Stimulated activated CD8-positive, alpha-beta memory T cell treated with anti-CD3 and anti-CD28 coated beads, Interleukin-15, amount 100 ng/mL, for 4 hours (primary cell): ENCODE measurements around the gene SMARCD1.

Experiments
- DNase-seq, 2 donors: peaks; one replicate each; pipeline ENCODE4 v3.0.0-alpha.2; 2020; ENCODE audit warnings: low read depth in 2 of 2

SMARCD1 gene

GRCh38 chr12:50104417-50105366 lies 19.6 kb downstream of the SMARCD1 start:
- DNase-seq: no peak

- DNase-seq: no peak
These were observed 20.8 kb downstream of the SMARCD1 start for GRCh38 chr12:50105913-50106450.

GRCh38 chr12:50106907-50107306 lies 21.8 kb downstream of the SMARCD1 start:
- no peak for DNase-seq

GRCh38 chr12:50107416-50108268 lies 22.5 kb downstream of the SMARCD1 start:
- no peak for DNase-seq

- no peak for DNase-seq
These were observed 24.2 kb downstream of the SMARCD1 start for GRCh38 chr12:50109319-50109718.

GRCh38 chr12:50110127-50110761 lies 25.1 kb downstream of the SMARCD1 start:
- no peak for DNase-seq

- DNase-seq: no peak
These were observed 25.7 kb downstream of the SMARCD1 start for GRCh38 chr12:50110762-50111351.

GRCh38 chr12:50111395-50111692 lies 26.2 kb downstream of the SMARCD1 start:
- no peak for DNase-seq

GRCh38 chr12:50111693-50112455 lies 26.7 kb downstream of the SMARCD1 start, which contains the start of gene COX14:
Gene COX14, plus strand, starts transcription at chr12:50112236. Its CDS starts 7,808 bp downstream, at chr12:50120044.
- DNase-seq: peak; percentile 96 to 99

GRCh38 chr12:50112456-50113218 lies 27.5 kb downstream of the SMARCD1 start:
- no peak for DNase-seq

GRCh38 chr12:50117057-50117622 lies 32.0 kb downstream of the SMARCD1 start:
- no peak for DNase-seq

- DNase-seq: no peak
These were observed 34.2 kb downstream of the SMARCD1 start for GRCh38 chr12:50119387-50119786.

GRCh38 chr12:50120521-50120920 lies 35.4 kb downstream of the SMARCD1 start:
- no peak for DNase-seq

- DNase-seq: no peak
These were observed 35.8 kb downstream of the SMARCD1 start for GRCh38 chr12:50120953-50121352.

- DNase-seq: no peak
These were observed 36.5 kb downstream of the SMARCD1 start for GRCh38 chr12:50121641-50122040.

- no peak for DNase-seq
These were observed 38.1 kb downstream of the SMARCD1 start for GRCh38 chr12:50123203-50123602.

- DNase-seq: no peak
These were observed 42.4 kb downstream of the SMARCD1 start for GRCh38 chr12:50127546-50127945.

GRCh38 chr12:50129290-50129689 lies 44.1 kb downstream of the SMARCD1 start:
- DNase-seq: no peak

- DNase-seq: no peak
These were observed 47.5 kb downstream of the SMARCD1 start for GRCh38 chr12:50132505-50133135.
